GM12878 (cell line): ENCODE data around the gene ZNF232.

Source experiments
- EP300 ChIP-seq, 2 experiments: fragments of 150-350 bp in 1 of 2; IDR thresholded peaks; 2 replicates each; pipeline ENCODE4 v1.6.1; 2011 to 2012; ENCODE audit warnings: low read depth in 2 of 2, low read length in 2 of 2, borderline replicate concordance in 1 of 2, improper control_type of control experiment in 1 of 2, inconsistent platforms in 1 of 2; ENCODE audit not compliant: control insufficient read depth in 1 of 2
- TF ChIP-seq, protein P1 (sequence below), 3 experiments: IDR thresholded peaks in 2 of 3; conservative IDR thresholded peaks in 1 of 3; 2 replicates each; pipeline ENCODE4 v1.5.1; 2011; ENCODE audit warnings: low read depth in 3 of 3, low read length in 3 of 3, mild to moderate bottlenecking in 3 of 3, control low read depth in 2 of 3, moderate library complexity in 2 of 3, inconsistent platforms in 1 of 3, mixed read lengths in 1 of 3; ENCODE audit not compliant: control insufficient read depth in 2 of 3, insufficient read depth in 1 of 3; ENCODE audit errors: extremely low read depth in 1 of 3

DNA sequence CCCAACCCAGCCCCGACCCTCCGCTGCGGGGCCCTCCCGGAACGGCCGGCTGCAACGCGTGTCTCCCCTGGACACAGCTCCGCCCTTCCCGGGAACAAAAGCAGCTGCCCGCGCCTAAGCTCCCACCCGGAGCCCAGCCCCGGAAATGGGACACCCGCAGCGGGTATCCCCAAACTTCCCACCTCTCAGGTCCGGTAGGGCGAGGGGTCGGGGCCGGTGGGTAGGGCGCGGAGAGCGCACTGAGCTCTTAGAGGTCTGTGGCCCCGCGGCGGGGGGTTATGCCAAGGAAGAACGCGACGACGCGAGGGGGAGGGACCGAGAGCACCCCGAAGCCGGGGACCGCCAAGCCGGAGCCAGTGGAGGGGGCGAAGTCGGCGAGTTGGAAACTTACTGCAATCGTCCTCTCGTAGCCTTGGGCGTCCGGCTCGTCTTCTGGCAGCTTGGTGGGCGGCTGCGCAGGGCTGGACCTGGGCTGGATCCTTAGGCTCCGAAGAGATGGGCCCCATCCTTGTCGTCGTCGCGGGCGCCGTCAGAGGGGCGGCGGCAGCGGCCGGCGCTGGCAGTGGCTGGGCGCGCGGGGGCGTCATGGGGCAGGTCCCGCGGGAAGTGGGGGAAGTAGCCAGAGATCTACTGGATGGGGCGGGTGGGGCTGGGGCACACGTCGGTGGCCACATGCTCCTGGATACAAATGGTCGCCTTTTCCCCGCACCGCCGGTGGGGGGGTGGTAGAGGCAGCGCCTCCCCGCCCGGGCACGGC lies 11.1 kb upstream of the ZNF232 start:
- no peak for TF ChIP-seq EP300 (IDR thresholded peaks at IDR 0.05; ENCODE audit: borderline replicate concordance in 1 of 2, control insufficient read depth in 1 of 2, low read depth in 2 of 2, low read length in 2 of 2)
- TF ChIP-seq, protein P1, sequence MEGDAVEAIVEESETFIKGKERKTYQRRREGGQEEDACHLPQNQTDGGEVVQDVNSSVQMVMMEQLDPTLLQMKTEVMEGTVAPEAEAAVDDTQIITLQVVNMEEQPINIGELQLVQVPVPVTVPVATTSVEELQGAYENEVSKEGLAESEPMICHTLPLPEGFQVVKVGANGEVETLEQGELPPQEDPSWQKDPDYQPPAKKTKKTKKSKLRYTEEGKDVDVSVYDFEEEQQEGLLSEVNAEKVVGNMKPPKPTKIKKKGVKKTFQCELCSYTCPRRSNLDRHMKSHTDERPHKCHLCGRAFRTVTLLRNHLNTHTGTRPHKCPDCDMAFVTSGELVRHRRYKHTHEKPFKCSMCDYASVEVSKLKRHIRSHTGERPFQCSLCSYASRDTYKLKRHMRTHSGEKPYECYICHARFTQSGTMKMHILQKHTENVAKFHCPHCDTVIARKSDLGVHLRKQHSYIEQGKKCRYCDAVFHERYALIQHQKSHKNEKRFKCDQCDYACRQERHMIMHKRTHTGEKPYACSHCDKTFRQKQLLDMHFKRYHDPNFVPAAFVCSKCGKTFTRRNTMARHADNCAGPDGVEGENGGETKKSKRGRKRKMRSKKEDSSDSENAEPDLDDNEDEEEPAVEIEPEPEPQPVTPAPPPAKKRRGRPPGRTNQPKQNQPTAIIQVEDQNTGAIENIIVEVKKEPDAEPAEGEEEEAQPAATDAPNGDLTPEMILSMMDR (IDR thresholded peaks at IDR 0.05 in 2 of 3, conservative IDR thresholded peaks at IDR 0.05 in 1 of 3; ENCODE audit: control insufficient read depth in 2 of 3, extremely low read depth in 1 of 3, insufficient read depth in 1 of 3, low read depth in 3 of 3, low read length in 3 of 3): no peak
